Small intestine (tissue), 7 donors: ENCODE results near the gene PGM5. TPM values are rescaled to one million over a fixed set of nuclear protein-coding genes. Genes with fewer than 3 reads are reported as not detected.

Source experiments
- DNase-seq, 2 donors: peaks; one replicate each; pipeline versions ENCODE4 v3.0.0 to v3.0.0-alpha.2; 2013
- FAIRE-seq: peaks from 2 replicates; lab custom pipeline; 2012; peaks lifted over from hg19 to GRCh38; lab: Jason Lieb, UNC
- H3K27ac ChIP-seq, 3 donors: one replicate each; pipeline ENCODE4 v1.5.1; 2013; ENCODE audit warnings: low read length in 2 of 3, mild to moderate bottlenecking in 2 of 3, control low read depth in 1 of 3, inconsistent platforms in 1 of 3, low read depth in 1 of 3, moderate library complexity in 1 of 3
- H3K27me3 ChIP-seq, 3 donors: one replicate each; pipeline ENCODE4 v1.6.1; 2013; ENCODE audit warnings: low read length in 3 of 3, inconsistent platforms in 1 of 3; ENCODE audit not compliant: control insufficient read depth in 3 of 3, insufficient read depth in 3 of 3
- H3K36me3 ChIP-seq, 3 donors: one replicate each; pipeline ENCODE4 v1.6.1; 2013; ENCODE audit warnings: low read length in 3 of 3, inconsistent platforms in 1 of 3, low read depth in 1 of 3, mild to moderate bottlenecking in 1 of 3, moderate library complexity in 1 of 3; ENCODE audit not compliant: control insufficient read depth in 3 of 3, insufficient read depth in 2 of 3
- H3K4me1 ChIP-seq, 3 donors: one replicate each; pipeline ENCODE4 v1.6.1; 2013; ENCODE audit warnings: low read length in 2 of 3, inconsistent platforms in 1 of 3, low read depth in 1 of 3, mild to moderate bottlenecking in 1 of 3, moderate library complexity in 1 of 3; ENCODE audit not compliant: control insufficient read depth in 3 of 3, insufficient read depth in 2 of 3
- H3K4me3 ChIP-seq, 3 donors: one replicate each; pipeline ENCODE4 v1.5.1; 2013; ENCODE audit warnings: low read length in 3 of 3, control low read depth in 1 of 3, inconsistent platforms in 1 of 3, low read depth in 1 of 3, mild to moderate bottlenecking in 1 of 3, moderate library complexity in 1 of 3
- H3K9me3 ChIP-seq, 2 donors: one replicate each; pipeline ENCODE4 v1.6.1; 2013; ENCODE audit warnings: low read depth in 1 of 2, low read length in 1 of 2; ENCODE audit not compliant: control insufficient read depth in 2 of 2, insufficient read depth in 1 of 2
- WGBS, 3 donors: extraction: QIAGEN DNeasy Blood & Tissue Kit; methylation state at CpG; one replicate each; pipeline ENCODE4 v1.1.7; 2013; 5-methylcytosine and 5-hydroxymethylcytosine counted together
- polyA plus RNA-seq, 4 donors: library from polyadenylated mRNA; stranded (reverse) in 3 of 4; unstranded in 1 of 4; fragments of 200-250 nt in 3 of 4; fragments of 120-200 nt in 1 of 4; gene quantifications; one replicate each; pipeline versions ENCODE4 v1.2.1 to v1.2.3, GENCODE V29; 2013
- donor health status: healthy with polysubstance abuse.
- donor health status: control.
- donor health status: control.
- donor health status: Bipolar disorder and iron deficiency.
- donor health status: healthy.

The PGM5 gene
- polyA plus RNA-seq, 4 donors = 1.6 to 21.8 (median 6.7) TPM

- H3K4me3 ChIP-seq = no peak overlapping the region
- DNase-seq (no peak), FAIRE-seq (no peak)
- H3K27ac ChIP-seq = no peak overlapping the region
- no peaks in the 10 kb centered on the region for H3K9me3 ChIP-seq
- H3K4me1 ChIP-seq = no peaks in the 10 kb centered on the region
- no peaks in the 10 kb centered on the region for H3K36me3 ChIP-seq
- peaks cover 0 to 4% (median 0%) of the 10 kb centered on the region in 3 donors for H3K27me3 ChIP-seq
Measured at GRCh38 chr9:68496356-68496755, 139.9 kb downstream of the PGM5 start.

- H3K9me3 ChIP-seq = no peaks in the 10 kb centered on the region
- H3K4me3 ChIP-seq = no peak overlapping the region
- 88 to 97% (median 92%) methylated on average over 1 of the region's 1 CpG for WGBS, 3 donors
- H3K27ac ChIP-seq = no peak overlapping the region
- FAIRE-seq (no peak), DNase-seq (no peak)
- no peaks in the 10 kb centered on the region for H3K36me3 ChIP-seq
- no peaks in the 10 kb centered on the region for H3K4me1 ChIP-seq
- peaks cover 0 to 4% (median 0%) of the 10 kb centered on the region in 3 donors for H3K27me3 ChIP-seq
Measured at GRCh38 chr9:68497629-68498028, 141.2 kb downstream of the PGM5 start.

GRCh38 chr9:68498816-68499215 is 142.4 kb downstream of the PGM5 start:
- DNase-seq (no peak), FAIRE-seq (no peak)
- Histone ChIP-seq H3K9me3 (no peaks in the 10 kb centered on the region), H3K27me3 (peaks cover 0 to 4% (median 0%) of the 10 kb centered on the region in 3 donors), H3K27ac (no peak overlapping the region), H3K36me3 (no peaks in the 10 kb centered on the region), H3K4me3 (no peak overlapping the region), H3K4me1 (no peaks in the 10 kb centered on the region)
- 72 to 84% (median 75%) methylated on average over 2 of the region's 2 CpGs for WGBS, 3 donors

GRCh38 chr9:68500457-68501381 is 144.3 kb downstream of the PGM5 start:
- 75 to 84% (median 82%) methylated on average over 9 of the region's 9 CpGs for WGBS, 3 donors
- H3K9me3 ChIP-seq = no peaks in the 10 kb centered on the region
- H3K4me1 ChIP-seq = peaks cover 0 to 1% (median 0%) of the 10 kb centered on the region in 3 donors
- FAIRE-seq = no peak
- H3K27me3 ChIP-seq = peaks cover 0 to 4% (median 0%) of the 10 kb centered on the region in 3 donors
- no peak overlapping the region for H3K4me3 ChIP-seq
- no peak for DNase-seq
- H3K36me3 ChIP-seq = no peaks in the 10 kb centered on the region
- H3K27ac ChIP-seq = peak overlapping the region in 1 of 3 donors; percentile 79

GRCh38 chr9:68502279-68502678 is 145.9 kb downstream of the PGM5 start:
- H3K27ac ChIP-seq = no peak overlapping the region
- no peaks in the 10 kb centered on the region for H3K9me3 ChIP-seq
- peaks cover 0 to 4% (median 0%) of the 10 kb centered on the region in 3 donors for H3K27me3 ChIP-seq
- DNase-seq (no peak), FAIRE-seq (no peak)
- no peak overlapping the region for H3K4me3 ChIP-seq
- WGBS, 3 donors = 41 to 61% (median 58%) methylated on average over 4 of the region's 4 CpGs
- no peaks in the 10 kb centered on the region for H3K36me3 ChIP-seq
- peaks cover 0 to 7% (median 0%) of the 10 kb centered on the region in 3 donors for H3K4me1 ChIP-seq

GRCh38 chr9:68505681-68506409 is 149.4 kb downstream of the PGM5 start:
- DNase-seq = peak; percentile 23 to 28
- Histone ChIP-seq H3K27ac (peak overlapping the region in 1 of 3 donors; percentile 35), H3K4me3 (no peak overlapping the region), H3K4me1 (peaks cover 0 to 7% (median 0%) of the 10 kb centered on the region in 3 donors), H3K36me3 (no peaks in the 10 kb centered on the region), H3K9me3 (no peaks in the 10 kb centered on the region), H3K27me3 (no peaks in the 10 kb centered on the region)
- WGBS, 3 donors = 45 to 56% (median 48%) methylated on average over 4 of the region's 4 CpGs
- no peak for FAIRE-seq

GRCh38 chr9:68506551-68506950 is 150.1 kb downstream of the PGM5 start:
- no peak for DNase-seq
- no peak overlapping the region for H3K27ac ChIP-seq
- WGBS, 3 donors = 94 to 100% (median 95%) methylated on average over 1 of the region's 1 CpG
- no peaks in the 10 kb centered on the region for H3K27me3 ChIP-seq
- peaks cover 0 to 7% (median 0%) of the 10 kb centered on the region in 3 donors for H3K4me1 ChIP-seq
- no peak for FAIRE-seq
- H3K4me3 ChIP-seq = no peak overlapping the region
- no peaks in the 10 kb centered on the region for H3K9me3 ChIP-seq
- H3K36me3 ChIP-seq = no peaks in the 10 kb centered on the region

GRCh38 chr9:68507130-68507805 is 150.9 kb downstream of the PGM5 start:
- peak; percentile 29 to 34 for DNase-seq
- H3K4me1 ChIP-seq = peaks cover 0 to 7% (median 0%) of the 10 kb centered on the region in 3 donors
- no peak overlapping the region for H3K4me3 ChIP-seq
- WGBS, 3 donors = 55 to 64% (median 59%) methylated on average over 7 of the region's 7 CpGs
- FAIRE-seq = no peak
- H3K27ac ChIP-seq = no peak overlapping the region
- H3K27me3 ChIP-seq = no peaks in the 10 kb centered on the region
- no peaks in the 10 kb centered on the region for H3K9me3 ChIP-seq
- no peaks in the 10 kb centered on the region for H3K36me3 ChIP-seq
